WTC11 (cell line): Measurements from ENCODE around the gene NSDHL. TPM values are rescaled to one million over a fixed set of nuclear protein-coding genes. Genes with fewer than 3 reads are reported as not detected.

Source experiments
- ATAC-seq: fragments of 200-7000 bp; cut with Tn5 transposase; 2 replicates; pipeline ENCODE4 v1.10.0; 2021; ENCODE audit warnings: mild to moderate bottlenecking, moderate library complexity
- CTCF ChIA-PET: fragments of 300-600 bp; sonication (Branson Sonifier 250); formaldehyde crosslinking; loops from one replicate; lab custom pipeline; 2021; ENCODE audit warnings: antibody characterized with exemption; lab: Charles Lee
- POLR2A ChIA-PET: fragments of 350-600 bp; sonication (Branson Sonifier 250); formaldehyde crosslinking; loops from one replicate; lab custom pipeline; 2021; ENCODE audit warnings: antibody characterized with exemption; lab: Charles Lee
- DNase-seq: peaks from one replicate; pipeline ENCODE4 v3.0.0; 2021; ENCODE audit warnings: low spot score
- H3K27ac Mint-ChIP-seq: 2 replicates; pipeline ENCODE4 v1.8.0; 2021; ENCODE audit warnings: mixed read lengths
- H3K27me3 Mint-ChIP-seq: 2 replicates; pipeline ENCODE4 v1.8.0; 2021; ENCODE audit warnings: low read depth, mild to moderate bottlenecking, moderate library complexity, mixed read lengths
- H3K36me3 Mint-ChIP-seq: 2 replicates; pipeline ENCODE4 v1.8.0; 2021; ENCODE audit warnings: mixed read lengths
- H3K4me1 Mint-ChIP-seq: 2 replicates; pipeline ENCODE4 v1.8.0; 2022; ENCODE audit warnings: mixed read lengths
- H3K4me3 Mint-ChIP-seq: 2 replicates; pipeline ENCODE4 v1.8.0; 2021; ENCODE audit warnings: mild to moderate bottlenecking, moderate library complexity, mixed read lengths
- H3K9me3 Mint-ChIP-seq: 2 replicates; pipeline ENCODE4 v1.8.0; 2021; ENCODE audit warnings: mixed read lengths
- CREB1 ChIP-seq: sonication (generic); formaldehyde crosslinking; IDR thresholded peaks from 2 replicates; pipeline ENCODE4 v1.8.0; 2023; ENCODE audit warnings: mild to moderate bottlenecking, missing genetic modification reagents
- E2F4 ChIP-seq: sonication (generic); formaldehyde crosslinking; IDR thresholded peaks from 2 replicates; pipeline ENCODE4 v1.8.1; 2022; ENCODE audit warnings: low read depth, mild to moderate bottlenecking, moderate library complexity, missing genetic modification reagents, borderline replicate concordance
- EMX1 ChIP-seq: fragments of 250-450 bp; sonication (Bioruptor Pico); IDR thresholded peaks from 2 replicates; pipeline ENCODE4 v1.8.0; 2021; ENCODE audit warnings: mild to moderate bottlenecking
- GABPB1 ChIP-seq: sonication (generic); formaldehyde crosslinking; IDR thresholded peaks from 2 replicates; pipeline ENCODE4 v1.8.1; 2023; ENCODE audit warnings: mild to moderate bottlenecking, missing genetic modification reagents
- GTF2I ChIP-seq: fragments of 250-450 bp; sonication (Bioruptor Pico); conservative IDR thresholded peaks from 2 replicates; pipeline ENCODE4 v1.4.0; 2021; ENCODE audit warnings: mild to moderate bottlenecking
- HMGA2 ChIP-seq: fragments of 250-450 bp; sonication (Bioruptor Pico); IDR thresholded peaks from 2 replicates; pipeline ENCODE4 v1.4.0; 2021; ENCODE audit warnings: mild to moderate bottlenecking, moderate library complexity
- NR3C1 ChIP-seq: sonication (generic); formaldehyde crosslinking; conservative IDR thresholded peaks from 2 replicates; pipeline ENCODE4 v1.8.1; 2023; ENCODE audit warnings: low read depth, mild to moderate bottlenecking, missing genetic modification reagents
- PREB ChIP-seq: sonication (generic); formaldehyde crosslinking; IDR thresholded peaks from 2 replicates; pipeline ENCODE4 v1.8.1; 2022; ENCODE audit warnings: mild to moderate bottlenecking, missing genetic modification reagents, moderate library complexity, borderline replicate concordance
- SMAD4 ChIP-seq: sonication (generic); formaldehyde crosslinking; IDR thresholded peaks from 2 replicates; pipeline ENCODE4 v1.8.0; 2022; ENCODE audit warnings: mild to moderate bottlenecking, missing genetic modification reagents
- STAT6 ChIP-seq: sonication (generic); formaldehyde crosslinking; conservative IDR thresholded peaks from 2 replicates; pipeline ENCODE4 v1.8.1; 2023; ENCODE audit warnings: mild to moderate bottlenecking, low read depth, missing genetic modification reagents, moderate library complexity
- TEAD1 ChIP-seq: sonication (generic); formaldehyde crosslinking; IDR thresholded peaks from 2 replicates; pipeline ENCODE4 v1.8.0; 2022; ENCODE audit warnings: mild to moderate bottlenecking, missing genetic modification reagents
- TEAD4 ChIP-seq: sonication (generic); formaldehyde crosslinking; IDR thresholded peaks from 2 replicates; pipeline ENCODE4 v1.8.0; 2022; ENCODE audit warnings: mild to moderate bottlenecking, missing genetic modification reagents
- USF2 ChIP-seq: sonication (generic); formaldehyde crosslinking; IDR thresholded peaks from 2 replicates; pipeline ENCODE4 v1.8.1; 2023; ENCODE audit warnings: mild to moderate bottlenecking, missing genetic modification reagents, moderate library complexity
- ZBTB43 ChIP-seq: sonication (generic); formaldehyde crosslinking; IDR thresholded peaks from 2 replicates; pipeline ENCODE4 v1.8.1; 2023; ENCODE audit warnings: mild to moderate bottlenecking, missing genetic modification reagents
- ZNF121 ChIP-seq: sonication (generic); formaldehyde crosslinking; IDR thresholded peaks from 2 replicates; pipeline ENCODE4 v1.8.0; 2023; ENCODE audit warnings: missing genetic modification reagents
- ZNF396 ChIP-seq: fragments of 250-450 bp; sonication (Bioruptor Pico); IDR thresholded peaks from 2 replicates; pipeline ENCODE4 v1.8.0; 2021; ENCODE audit warnings: mild to moderate bottlenecking, moderate library complexity, borderline replicate concordance
- total RNA-seq: library from RNA; stranded (reverse); gene quantifications from 3 replicates; pipeline ENCODE4 v1.2.3, GENCODE V29; 2021
- TF ChIP-seq, protein P1 (sequence below): fragments of 200-600 bp; IDR thresholded peaks from 2 replicates; pipeline ENCODE4 v1.8.0; 2022; ENCODE audit warnings: antibody characterized with exemption
- TF ChIP-seq, protein P2 (sequence below): fragments of 250-450 bp; sonication (Bioruptor Pico); conservative IDR thresholded peaks from 2 replicates; pipeline ENCODE4 v1.9.0; 2021; ENCODE audit warnings: mild to moderate bottlenecking
- TF ChIP-seq, protein P3 (sequence below): sonication (generic); formaldehyde crosslinking; conservative IDR thresholded peaks from 2 replicates; pipeline ENCODE4 v1.8.1; 2022; ENCODE audit warnings: mild to moderate bottlenecking, missing genetic modification reagents
- TF ChIP-seq, protein P4 (sequence below): sonication (generic); formaldehyde crosslinking; IDR thresholded peaks from 2 replicates; pipeline ENCODE4 v1.8.0; 2023; ENCODE audit warnings: missing genetic modification reagents
- TF ChIP-seq, protein P5 (sequence below): fragments of 250-450 bp; sonication (Bioruptor Pico); IDR thresholded peaks from 2 replicates; pipeline ENCODE4 v1.9.0; 2021; ENCODE audit warnings: moderate library complexity, mild to moderate bottlenecking, inconsistent platforms, borderline replicate concordance

NSDHL gene
- total RNA-seq, 1 experiment from 2014 or later: 22.5 TPM

DNA sequence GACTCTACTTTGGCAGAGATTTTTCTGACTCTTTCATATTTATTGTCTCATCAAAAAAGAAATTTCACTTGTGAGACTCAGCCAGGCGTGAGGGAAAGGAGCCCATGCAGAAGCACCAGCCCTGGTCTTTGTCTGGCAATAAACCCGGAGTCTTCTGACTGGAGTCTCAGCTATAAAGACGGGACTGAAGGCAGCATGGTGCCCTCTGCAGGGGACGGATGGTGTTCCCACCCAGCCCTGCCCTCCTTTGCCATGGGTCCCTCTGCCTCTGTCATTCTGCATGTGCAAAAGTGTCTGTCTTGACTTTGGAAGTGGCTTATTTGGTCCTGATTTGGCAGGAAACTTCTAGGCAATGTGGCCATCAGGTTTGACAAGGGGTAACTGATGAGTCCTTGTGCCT lies 81.2 kb downstream of the NSDHL start:
- Mint-ChIP-seq H3K9me3 (no peaks in the 10 kb centered on the region), H3K27ac (no peak overlapping the region), H3K4me1 (peaks cover 11% of the 10 kb centered on the region)
- CTCF ChIA-PET: interaction anchor here (0.6 to 6.6 kb wide), 10 partner anchors 7 to 91 kb away, joined by 3 to 42 read pairs (median 4); partner anchors contain the start of genes CETN2 and NSDHL
- DNase-seq (no peak), ATAC-seq (no peak)
- POLR2A ChIA-PET: no interaction called here
- TF ChIP-seq TEAD4 (CRISPR knock-in tag) (no peak), EMX1 (CRISPR knock-in tag) (no peak), USF2 (CRISPR knock-in tag) (no peak), TEAD1 (CRISPR knock-in tag) (no peak), SMAD4 (CRISPR knock-in tag) (no peak), NR3C1 (no peak), HMGA2 (no peak), ZNF121 (CRISPR knock-in tag) (no peak)
- TF ChIP-seq, protein P1, sequence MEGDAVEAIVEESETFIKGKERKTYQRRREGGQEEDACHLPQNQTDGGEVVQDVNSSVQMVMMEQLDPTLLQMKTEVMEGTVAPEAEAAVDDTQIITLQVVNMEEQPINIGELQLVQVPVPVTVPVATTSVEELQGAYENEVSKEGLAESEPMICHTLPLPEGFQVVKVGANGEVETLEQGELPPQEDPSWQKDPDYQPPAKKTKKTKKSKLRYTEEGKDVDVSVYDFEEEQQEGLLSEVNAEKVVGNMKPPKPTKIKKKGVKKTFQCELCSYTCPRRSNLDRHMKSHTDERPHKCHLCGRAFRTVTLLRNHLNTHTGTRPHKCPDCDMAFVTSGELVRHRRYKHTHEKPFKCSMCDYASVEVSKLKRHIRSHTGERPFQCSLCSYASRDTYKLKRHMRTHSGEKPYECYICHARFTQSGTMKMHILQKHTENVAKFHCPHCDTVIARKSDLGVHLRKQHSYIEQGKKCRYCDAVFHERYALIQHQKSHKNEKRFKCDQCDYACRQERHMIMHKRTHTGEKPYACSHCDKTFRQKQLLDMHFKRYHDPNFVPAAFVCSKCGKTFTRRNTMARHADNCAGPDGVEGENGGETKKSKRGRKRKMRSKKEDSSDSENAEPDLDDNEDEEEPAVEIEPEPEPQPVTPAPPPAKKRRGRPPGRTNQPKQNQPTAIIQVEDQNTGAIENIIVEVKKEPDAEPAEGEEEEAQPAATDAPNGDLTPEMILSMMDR: no peak
- TF ChIP-seq, protein P2, sequence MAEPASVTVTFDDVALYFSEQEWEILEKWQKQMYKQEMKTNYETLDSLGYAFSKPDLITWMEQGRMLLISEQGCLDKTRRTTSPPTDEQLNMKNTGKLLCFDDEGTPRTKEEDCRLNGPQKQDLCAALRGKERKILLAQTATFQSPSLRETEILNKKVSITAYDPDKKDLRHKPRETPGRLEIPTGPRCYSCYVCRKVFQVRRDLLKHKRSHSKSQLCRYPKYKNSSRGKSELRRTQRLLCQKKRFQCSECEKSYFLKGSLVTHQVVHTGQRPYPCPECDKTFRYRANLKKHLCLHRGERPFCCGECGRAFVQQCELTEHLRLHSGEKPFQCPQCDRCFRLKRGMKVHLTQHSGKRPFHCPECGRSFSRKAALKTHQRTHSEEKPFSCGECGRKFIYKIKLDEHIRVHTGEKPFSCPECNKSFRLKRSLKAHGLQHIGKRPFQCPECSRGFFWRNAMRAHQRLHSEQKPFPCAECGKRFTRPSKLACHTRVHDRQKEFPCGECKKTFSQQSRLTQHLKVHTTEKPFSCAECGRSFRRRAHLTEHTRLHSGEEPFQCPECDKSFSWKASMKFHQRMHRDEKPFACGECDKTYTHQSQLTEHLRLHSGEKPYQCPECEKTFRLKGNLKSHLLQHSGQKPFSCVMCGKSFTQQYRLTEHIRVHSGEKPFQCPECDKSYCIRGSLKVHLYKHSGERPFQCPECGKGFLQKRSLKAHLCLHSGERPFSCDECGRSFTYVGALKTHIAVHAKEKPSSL (CRISPR knock-in tag): no peak
- TF ChIP-seq, protein P3, sequence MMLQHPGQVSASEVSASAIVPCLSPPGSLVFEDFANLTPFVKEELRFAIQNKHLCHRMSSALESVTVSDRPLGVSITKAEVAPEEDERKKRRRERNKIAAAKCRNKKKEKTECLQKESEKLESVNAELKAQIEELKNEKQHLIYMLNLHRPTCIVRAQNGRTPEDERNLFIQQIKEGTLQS: no peak
- TF ChIP-seq, all 79 proteins: peak for 0
- H3K27me3 Mint-ChIP-seq: no peaks in the 10 kb centered on the region; the same call in 1 of the 2 replicates
- H3K36me3 Mint-ChIP-seq: no peaks in the 10 kb centered on the region
- no peak overlapping the region for H3K4me3 Mint-ChIP-seq

- H3K27ac Mint-ChIP-seq: no peak overlapping the region
- H3K4me3 Mint-ChIP-seq: no peak overlapping the region
- DNase-seq: no peak
- CTCF ChIA-PET: interaction anchor here (0.8 to 6.6 kb wide), 12 partner anchors 7 to 91 kb away, joined by 3 to 42 read pairs (median 6); partner anchors contain the start of genes CETN2 and NSDHL
- no peak for ATAC-seq
- H3K4me1 Mint-ChIP-seq: peaks cover 6% of the 10 kb centered on the region
- POLR2A ChIA-PET: no interaction called here
- no peaks in the 10 kb centered on the region for H3K9me3 Mint-ChIP-seq
- no peaks in the 10 kb centered on the region; the same call in 1 of the 2 replicates for H3K27me3 Mint-ChIP-seq
- no peaks in the 10 kb centered on the region for H3K36me3 Mint-ChIP-seq
- TF ChIP-seq, protein P4, sequence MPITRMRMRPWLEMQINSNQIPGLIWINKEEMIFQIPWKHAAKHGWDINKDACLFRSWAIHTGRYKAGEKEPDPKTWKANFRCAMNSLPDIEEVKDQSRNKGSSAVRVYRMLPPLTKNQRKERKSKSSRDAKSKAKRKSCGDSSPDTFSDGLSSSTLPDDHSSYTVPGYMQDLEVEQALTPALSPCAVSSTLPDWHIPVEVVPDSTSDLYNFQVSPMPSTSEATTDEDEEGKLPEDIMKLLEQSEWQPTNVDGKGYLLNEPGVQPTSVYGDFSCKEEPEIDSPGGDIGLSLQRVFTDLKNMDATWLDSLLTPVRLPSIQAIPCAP (CRISPR knock-in tag): no peak
- no peak for TF ChIP-seq NR3C1
- no peak for TF ChIP-seq GABPB1 (CRISPR knock-in tag)
- TF ChIP-seq ZBTB43 (CRISPR knock-in tag): no peak
- TF ChIP-seq E2F4 (CRISPR knock-in tag): no peak
- TF ChIP-seq USF2 (CRISPR knock-in tag): no peak
- TF ChIP-seq GTF2I (CRISPR knock-in tag): no peak
- TF ChIP-seq, protein P5, sequence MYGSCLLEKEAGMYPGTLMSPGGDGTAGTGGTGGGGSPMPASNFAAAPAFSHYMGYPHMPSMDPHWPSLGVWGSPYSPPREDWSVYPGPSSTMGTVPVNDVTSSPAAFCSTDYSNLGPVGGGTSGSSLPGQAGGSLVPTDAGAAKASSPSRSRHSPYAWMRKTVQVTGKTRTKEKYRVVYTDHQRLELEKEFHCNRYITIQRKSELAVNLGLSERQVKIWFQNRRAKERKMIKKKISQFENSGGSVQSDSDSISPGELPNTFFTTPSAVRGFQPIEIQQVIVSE: no peak
- no peak for TF ChIP-seq STAT6 (CRISPR knock-in tag)
- no peak for TF ChIP-seq CREB1 (CRISPR knock-in tag)
- TF ChIP-seq ZNF396 (CRISPR knock-in tag): no peak
- no peak for TF ChIP-seq PREB (CRISPR knock-in tag)
These were observed 81.8 kb downstream of the NSDHL start for GRCh38 chrX:152912641-152913040.
